BE2C (cell line): ENCODE measurements around the gene HOXD8.

ENCODE experiments used
- DNase-seq: peaks from one replicate; pipeline ENCODE4 v3.0.0-alpha.2; 2020
- H3K27me3 ChIP-seq: fragments of 250-450 bp; sonication (Bioruptor Pico); 2 replicates; pipeline ENCODE4 v1.5.1; 2020; ENCODE audit warnings: mild to moderate bottlenecking
- H3K36me3 ChIP-seq: fragments of 250-450 bp; sonication (Bioruptor Pico); 2 replicates; pipeline ENCODE4 v1.5.1; 2020; ENCODE audit warnings: mild to moderate bottlenecking
- H3K4me1 ChIP-seq: fragments of 250-450 bp; sonication (Bioruptor Pico); 2 replicates; pipeline ENCODE4 v1.5.1; 2020
- H3K4me3 ChIP-seq: 2 replicates; pipeline ENCODE4 v1.5.1; 2011; ENCODE audit warnings: low read depth, low read length
- H3K9me3 ChIP-seq: fragments of 250-450 bp; sonication (Bioruptor Pico); 2 replicates; pipeline ENCODE4 v1.5.1; 2020
- TF ChIP-seq, protein P1 (sequence below): IDR thresholded peaks from 2 replicates; pipeline ENCODE4 v1.5.1; 2012; ENCODE audit warnings: mild to moderate bottlenecking, low read depth, low read length

The HOXD8 gene

DNA sequence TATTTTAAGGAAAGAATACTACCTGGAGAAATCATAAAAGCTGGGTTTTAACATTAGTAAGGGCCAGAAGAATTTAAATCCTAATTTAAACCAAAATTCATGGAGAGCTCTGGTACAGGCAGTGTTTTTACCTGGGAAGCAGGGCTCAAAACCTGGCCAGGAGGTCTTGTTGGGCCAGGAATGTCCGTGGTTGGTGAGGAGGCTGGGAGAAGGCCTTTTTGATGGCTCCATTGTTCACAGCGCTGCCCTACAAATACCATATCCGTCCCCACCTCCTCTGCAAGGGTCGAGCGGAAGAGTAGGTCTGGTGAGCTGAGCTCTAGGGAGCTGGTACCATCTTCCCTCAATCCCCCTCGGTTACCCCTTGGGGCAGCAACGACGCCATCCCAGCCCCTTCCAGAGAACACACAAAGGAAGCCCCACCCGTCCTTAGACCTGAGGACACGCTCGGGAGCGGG, 48.1 kb downstream of the HOXD8 start:
- no peaks in the 10 kb centered on the region; the same call in 1 of the 2 replicates for H3K36me3 ChIP-seq
- no peaks in the 10 kb centered on the region for H3K27me3 ChIP-seq
- no peak for DNase-seq
- H3K4me3 ChIP-seq, result no peak overlapping the region
- H3K4me1 ChIP-seq, result peaks cover 11% of the 10 kb centered on the region
- no peaks in the 10 kb centered on the region for H3K9me3 ChIP-seq
- TF ChIP-seq, protein P1, sequence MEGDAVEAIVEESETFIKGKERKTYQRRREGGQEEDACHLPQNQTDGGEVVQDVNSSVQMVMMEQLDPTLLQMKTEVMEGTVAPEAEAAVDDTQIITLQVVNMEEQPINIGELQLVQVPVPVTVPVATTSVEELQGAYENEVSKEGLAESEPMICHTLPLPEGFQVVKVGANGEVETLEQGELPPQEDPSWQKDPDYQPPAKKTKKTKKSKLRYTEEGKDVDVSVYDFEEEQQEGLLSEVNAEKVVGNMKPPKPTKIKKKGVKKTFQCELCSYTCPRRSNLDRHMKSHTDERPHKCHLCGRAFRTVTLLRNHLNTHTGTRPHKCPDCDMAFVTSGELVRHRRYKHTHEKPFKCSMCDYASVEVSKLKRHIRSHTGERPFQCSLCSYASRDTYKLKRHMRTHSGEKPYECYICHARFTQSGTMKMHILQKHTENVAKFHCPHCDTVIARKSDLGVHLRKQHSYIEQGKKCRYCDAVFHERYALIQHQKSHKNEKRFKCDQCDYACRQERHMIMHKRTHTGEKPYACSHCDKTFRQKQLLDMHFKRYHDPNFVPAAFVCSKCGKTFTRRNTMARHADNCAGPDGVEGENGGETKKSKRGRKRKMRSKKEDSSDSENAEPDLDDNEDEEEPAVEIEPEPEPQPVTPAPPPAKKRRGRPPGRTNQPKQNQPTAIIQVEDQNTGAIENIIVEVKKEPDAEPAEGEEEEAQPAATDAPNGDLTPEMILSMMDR, result no peak

DNA sequence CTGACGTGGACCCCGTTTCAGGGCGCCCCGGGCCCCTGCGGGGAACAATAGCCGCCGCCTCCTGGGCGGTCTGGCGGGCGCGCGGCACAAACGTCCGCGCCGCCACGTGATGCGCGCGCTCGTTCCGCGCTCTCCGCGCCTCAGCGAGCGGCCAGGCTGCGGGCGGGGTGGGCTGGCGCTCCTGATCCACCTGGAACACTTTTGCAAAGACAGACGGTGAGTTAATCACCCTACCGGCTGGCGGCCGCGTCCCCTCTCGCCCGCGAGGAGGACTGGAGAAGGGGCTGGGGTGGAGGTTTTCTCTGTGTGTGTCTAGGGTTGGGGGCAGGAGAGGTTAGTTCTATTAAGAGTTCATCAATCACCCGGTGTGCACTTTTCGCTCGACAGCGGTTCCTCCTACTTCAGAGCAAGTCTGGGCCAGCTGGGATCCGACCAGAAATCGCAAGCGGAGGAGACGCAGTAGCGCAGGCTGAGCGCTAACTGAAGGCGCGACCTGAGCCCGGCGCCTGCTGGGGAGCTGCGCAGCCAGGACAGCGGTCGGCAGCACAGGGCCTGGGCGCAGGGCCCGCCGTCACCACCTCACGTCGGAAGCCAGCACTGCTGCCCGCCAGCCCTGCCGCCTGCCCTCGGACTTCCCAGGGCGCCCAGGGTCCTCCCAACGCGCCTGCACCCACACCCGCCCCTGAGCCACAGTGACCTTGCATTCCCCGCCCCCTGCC, 48.7 kb downstream of the HOXD8 start:
- TF ChIP-seq, protein P1, result no peak
- no peaks in the 10 kb centered on the region for H3K36me3 ChIP-seq
- H3K4me1 ChIP-seq, result peaks cover 11% of the 10 kb centered on the region
- no peaks in the 10 kb centered on the region for H3K9me3 ChIP-seq
- no peak for DNase-seq
- no peak overlapping the region for H3K4me3 ChIP-seq
- no peaks in the 10 kb centered on the region for H3K27me3 ChIP-seq

DNA sequence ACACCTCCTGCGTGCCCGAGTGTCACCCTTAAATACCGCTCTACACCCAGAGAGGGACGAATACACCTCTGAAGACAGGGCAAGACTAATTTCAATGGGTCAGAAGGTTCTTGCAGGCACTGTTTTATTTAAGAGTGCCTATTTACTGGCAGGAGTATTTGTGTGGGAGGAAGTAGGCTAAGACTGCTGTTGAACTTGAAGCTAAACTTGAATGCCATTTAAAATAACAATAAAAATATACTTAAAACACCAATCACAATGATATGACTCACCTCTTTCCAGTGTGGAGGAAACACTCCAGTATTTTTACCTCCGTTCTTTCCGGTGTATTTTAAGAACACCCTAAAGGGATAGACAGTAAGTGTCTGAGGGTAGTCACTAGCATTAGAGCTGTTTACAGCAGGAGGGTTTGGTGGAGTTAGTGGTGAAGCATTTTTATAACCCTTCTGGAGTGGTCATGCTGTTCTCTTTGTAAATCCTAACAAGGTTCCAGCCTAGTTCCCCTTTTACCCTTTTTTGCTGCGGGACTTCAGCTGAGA, 49.3 kb downstream of the HOXD8 start:
- Histone ChIP-seq H3K27me3 (no peaks in the 10 kb centered on the region), H3K9me3 (no peaks in the 10 kb centered on the region), H3K4me1 (peaks cover 11% of the 10 kb centered on the region), H3K36me3 (no peaks in the 10 kb centered on the region), H3K4me3 (no peak overlapping the region)
- TF ChIP-seq, protein P1, result no peak
- no peak for DNase-seq

DNA sequence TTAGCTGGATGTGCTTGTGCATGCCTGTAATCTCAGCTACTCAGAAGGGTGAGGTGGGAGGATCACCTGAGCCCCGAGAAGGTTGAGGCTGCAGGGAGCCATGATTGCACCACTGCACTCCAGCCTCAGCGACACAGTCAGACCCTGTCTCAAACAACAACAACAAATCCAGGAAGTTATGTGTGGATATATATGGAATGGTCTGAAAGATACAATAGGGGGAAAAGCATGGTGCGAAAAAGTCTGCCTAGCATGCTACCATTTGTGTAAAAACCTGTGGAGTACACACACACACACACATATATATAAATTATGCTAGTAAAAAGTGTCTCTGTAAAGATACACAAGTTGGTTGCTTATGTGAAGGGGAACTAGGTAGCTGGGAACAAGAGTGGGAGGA, 52.0 kb downstream of the HOXD8 start:
- Histone ChIP-seq H3K27me3 (no peaks in the 10 kb centered on the region), H3K36me3 (no peaks in the 10 kb centered on the region), H3K4me1 (no peaks in the 10 kb centered on the region), H3K9me3 (no peaks in the 10 kb centered on the region), H3K4me3 (no peak overlapping the region)
- DNase-seq, result no peak
- TF ChIP-seq, protein P1, result no peak
